GM19023 (cell line): ENCODE data around the gene GRIP1.

ENCODE experiments used
- ATAC-seq: cut with Tn5 transposase; IDR thresholded peaks from one replicate; pipeline ENCODE4 v1.9.1; 2021; ENCODE audit warnings: mild to moderate bottlenecking, moderate library complexity; ENCODE audit not compliant: unreplicated experiment

The GRIP1 gene, protein sequence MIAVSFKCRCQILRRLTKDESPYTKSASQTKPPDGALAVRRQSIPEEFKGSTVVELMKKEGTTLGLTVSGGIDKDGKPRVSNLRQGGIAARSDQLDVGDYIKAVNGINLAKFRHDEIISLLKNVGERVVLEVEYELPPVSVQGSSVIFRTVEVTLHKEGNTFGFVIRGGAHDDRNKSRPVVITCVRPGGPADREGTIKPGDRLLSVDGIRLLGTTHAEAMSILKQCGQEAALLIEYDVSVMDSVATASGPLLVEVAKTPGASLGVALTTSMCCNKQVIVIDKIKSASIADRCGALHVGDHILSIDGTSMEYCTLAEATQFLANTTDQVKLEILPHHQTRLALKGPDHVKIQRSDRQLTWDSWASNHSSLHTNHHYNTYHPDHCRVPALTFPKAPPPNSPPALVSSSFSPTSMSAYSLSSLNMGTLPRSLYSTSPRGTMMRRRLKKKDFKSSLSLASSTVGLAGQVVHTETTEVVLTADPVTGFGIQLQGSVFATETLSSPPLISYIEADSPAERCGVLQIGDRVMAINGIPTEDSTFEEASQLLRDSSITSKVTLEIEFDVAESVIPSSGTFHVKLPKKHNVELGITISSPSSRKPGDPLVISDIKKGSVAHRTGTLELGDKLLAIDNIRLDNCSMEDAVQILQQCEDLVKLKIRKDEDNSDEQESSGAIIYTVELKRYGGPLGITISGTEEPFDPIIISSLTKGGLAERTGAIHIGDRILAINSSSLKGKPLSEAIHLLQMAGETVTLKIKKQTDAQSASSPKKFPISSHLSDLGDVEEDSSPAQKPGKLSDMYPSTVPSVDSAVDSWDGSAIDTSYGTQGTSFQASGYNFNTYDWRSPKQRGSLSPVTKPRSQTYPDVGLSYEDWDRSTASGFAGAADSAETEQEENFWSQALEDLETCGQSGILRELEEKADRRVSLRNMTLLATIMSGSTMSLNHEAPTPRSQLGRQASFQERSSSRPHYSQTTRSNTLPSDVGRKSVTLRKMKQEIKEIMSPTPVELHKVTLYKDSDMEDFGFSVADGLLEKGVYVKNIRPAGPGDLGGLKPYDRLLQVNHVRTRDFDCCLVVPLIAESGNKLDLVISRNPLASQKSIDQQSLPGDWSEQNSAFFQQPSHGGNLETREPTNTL

DNA sequence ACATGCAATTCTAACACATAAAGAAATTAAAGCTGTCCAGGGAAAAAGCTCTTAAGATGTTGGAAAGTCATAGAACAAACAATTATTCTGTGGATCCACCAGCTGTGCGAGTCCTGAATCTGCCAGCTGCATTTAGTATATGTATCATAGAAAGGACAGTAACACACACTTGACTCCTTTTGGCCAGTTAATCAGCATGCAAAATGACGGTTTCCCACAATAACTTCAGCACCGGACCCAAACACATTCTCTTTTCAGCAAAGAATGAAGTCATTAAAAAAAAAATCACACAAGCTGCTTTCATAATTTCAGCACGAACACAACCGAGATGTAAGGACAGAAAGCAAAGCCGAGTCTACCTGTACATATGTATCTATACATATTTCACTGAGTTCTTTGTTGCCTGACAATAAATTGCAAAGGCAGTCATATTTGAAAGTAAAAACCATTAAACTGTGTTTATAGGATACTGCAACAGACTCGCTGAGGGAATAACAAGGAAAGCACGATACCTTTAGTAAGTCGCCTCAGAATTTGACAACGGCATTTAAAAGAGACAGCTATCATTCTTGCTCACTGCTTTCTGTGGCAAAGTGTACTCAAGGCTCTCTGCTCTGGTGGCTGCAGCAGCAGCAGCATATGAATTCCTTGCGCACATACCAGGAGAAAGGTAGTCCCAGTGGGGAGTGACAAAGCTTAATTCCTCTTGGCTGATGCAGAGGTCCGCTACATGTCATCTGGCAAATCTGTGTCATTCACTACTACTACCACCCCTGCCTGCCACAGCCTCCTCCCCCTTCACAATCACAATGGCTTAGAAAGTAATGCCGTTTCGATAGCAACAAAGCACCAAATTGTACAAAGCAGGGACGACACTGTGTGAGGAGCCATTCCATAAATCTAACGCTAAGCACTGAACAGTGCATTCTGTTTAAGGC is at the start of gene GRIP1:
TSS of gene GRIP1 (minus strand) at position 739 of the 938 bp plus-strand sequence. CDS start at position 567, 172 bp downstream.
- ATAC-seq, result no peak

DNA sequence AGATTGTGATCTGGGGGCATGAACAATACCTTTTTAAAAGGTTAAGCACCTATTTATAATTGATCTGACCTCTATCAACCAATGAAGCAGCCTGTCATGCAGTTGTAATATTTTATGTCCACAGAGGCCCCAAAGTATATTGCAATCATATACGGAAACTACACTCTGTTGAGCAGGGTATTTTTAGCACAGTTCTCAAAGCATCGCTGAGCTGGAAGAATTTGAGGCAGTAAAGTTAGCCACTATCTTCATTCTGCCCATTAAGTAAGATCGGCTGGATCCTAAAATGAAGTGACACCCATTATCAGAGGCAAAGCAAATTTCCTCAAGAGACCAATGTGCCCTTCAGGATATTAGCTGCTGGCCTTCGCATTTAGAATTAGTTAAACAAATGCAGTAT is 47.7 kb upstream of the GRIP1 start:
- no peak for ATAC-seq

DNA sequence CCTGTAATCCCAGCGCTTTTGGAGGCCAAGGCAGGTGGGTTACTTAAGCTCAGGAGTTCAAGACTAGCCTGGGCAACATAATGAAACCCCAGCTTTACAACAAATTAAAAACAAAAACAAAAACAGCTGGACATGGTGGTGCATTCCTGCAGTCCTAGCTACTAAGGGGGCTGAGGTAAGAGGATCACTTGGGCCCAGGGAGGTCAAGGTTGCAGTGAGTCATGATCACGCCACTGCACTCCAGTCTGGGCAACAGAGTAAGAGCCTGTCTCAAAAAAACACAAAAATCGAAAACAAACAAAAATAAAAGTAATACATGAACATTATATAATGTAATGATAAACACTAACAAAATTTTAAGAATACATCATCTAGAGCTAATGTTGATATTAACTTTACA is 46.2 kb upstream of the GRIP1 start:
- no peak for ATAC-seq

DNA sequence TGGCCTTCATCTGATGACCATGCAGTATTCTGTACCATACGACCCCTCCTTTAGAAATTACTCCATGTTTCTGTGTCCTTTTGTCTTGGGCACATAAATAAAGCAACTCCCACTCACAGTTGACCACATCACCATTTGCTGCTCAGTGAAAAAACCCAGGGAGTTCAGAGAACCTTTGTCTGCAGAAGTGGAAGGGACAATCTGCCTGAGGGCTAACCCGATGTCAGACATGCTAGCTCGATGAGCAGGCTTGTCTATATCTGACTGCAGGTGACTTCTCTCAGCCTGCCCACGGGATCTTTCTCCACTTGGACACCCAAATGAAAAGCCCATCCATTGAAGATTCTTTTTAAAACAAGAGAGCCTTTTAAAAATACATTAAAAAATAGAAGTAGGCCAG is 45.7 kb upstream of the GRIP1 start:
- no peak for ATAC-seq

DNA sequence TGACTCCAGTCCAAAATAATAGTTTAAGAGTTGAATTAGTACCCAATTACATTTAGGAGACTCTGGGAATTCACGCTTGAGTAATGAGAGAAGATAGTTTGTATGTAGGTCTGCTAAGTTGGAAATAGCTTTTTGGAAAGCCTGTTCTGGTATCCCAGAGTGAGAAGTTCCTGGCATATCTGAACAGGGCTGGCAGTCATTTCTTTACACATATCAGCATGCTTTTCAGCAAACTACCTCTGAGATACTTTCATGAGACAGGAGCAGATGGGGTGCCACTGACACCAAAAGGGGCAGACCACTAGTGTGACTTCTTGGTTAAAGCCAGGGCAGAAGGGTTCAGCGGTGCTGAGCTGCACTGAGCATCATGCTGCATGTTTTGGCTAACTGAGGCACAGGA is 45.1 kb upstream of the GRIP1 start:
- no peak for ATAC-seq

DNA sequence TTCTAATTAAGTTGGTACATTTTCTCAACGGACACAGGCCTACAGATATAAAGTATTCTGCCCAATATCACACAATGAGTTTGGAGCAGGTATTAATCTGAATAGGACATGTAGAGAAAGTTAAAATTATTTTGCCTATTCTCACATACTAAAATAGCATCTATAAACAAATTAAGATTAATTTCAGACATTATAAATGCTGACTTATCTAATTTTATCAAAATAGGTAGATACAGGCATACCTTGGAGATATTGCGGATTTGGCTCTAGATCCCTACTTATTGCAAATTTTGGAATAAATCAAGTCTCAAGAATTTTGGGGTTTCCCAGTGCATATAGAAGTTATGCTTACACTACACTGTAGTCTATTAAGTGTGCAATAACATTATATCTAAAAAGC is 41.0 kb upstream of the GRIP1 start:
- ATAC-seq, result no peak

DNA sequence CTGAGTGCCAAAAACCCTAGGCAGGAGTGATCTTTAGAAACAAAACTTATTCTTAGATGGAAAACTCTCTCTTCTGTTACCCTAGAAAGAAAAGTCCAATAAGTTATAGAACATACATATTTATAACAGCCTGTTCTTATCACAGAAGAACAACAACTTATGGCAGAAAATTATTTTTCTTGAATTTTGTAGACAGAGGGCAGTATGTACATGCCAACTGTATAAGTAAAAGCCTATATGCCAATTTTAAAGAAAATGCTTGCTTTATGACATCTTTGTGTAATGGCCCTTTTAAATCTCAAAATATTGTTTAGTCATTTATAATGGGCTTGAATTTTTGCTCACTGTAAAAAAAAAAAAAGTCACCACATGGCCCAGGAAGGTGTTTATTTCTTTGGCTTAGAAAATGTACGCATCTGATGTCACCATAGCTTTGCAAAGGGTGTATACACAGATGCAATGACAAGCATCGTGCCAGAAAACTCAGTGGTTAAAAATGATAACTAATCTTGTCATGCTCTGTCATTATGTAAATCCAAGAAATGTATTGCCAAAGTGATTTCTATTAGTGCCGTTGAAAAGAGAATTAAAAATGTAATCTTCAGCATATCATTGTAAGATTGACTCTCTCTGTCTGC is 38.3 kb upstream of the GRIP1 start:
- ATAC-seq, result no peak

DNA sequence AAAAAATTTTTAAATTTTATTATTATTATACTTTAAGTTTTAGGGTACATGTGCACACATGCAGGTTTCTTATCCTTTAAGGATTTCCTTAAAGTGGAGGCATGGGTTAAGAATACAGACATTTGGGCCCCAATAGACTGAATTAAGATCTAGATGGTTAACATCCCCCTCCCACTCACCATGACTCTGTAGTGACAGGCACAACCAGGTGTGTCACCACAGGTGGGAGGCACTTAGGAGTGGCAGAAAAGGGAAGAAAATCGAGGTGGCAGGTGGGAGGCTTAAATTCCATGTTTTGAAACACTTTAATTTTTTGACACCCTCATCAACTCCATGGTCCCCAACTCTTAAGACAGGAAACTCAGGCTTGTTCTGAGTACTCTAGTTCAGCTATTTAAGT is 37.6 kb upstream of the GRIP1 start:
- no peak for ATAC-seq

DNA sequence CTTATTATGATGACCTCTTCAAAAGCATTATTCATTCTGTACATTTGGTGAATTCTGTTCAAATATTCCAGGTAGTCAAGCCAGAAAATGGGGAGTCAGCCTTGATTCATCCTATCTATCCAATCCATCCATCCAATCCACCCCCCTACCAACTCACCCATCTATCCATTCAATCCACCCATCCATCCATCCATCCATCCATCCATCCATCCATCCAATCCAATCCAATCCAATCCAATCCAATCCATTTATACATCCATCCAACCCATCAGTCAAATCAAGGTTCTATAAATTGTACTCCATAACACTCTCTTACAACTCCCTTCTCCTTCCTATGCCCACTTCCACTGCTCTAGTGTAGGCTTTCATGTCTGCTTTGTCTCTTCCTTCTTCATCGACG is 35.8 kb upstream of the GRIP1 start:
- ATAC-seq, result no peak

DNA sequence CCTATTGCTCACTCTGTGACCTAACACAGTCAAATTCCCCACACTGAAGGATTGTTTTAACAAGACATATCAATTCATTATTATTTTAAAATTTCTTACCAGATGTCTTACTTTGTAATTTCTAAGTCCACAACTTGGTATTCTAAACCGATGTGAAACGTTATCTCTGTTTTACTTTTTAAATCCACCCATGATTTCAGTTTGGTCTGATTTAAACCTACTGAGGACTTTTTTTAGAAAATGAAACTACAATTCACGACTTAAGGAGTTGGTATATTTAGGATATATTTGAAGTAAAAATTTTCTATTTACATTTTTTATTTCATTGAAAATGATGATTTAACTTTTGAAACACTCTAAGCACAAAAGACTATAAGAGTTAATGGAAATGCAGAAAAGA is 35.1 kb upstream of the GRIP1 start:
- ATAC-seq, result no peak

DNA sequence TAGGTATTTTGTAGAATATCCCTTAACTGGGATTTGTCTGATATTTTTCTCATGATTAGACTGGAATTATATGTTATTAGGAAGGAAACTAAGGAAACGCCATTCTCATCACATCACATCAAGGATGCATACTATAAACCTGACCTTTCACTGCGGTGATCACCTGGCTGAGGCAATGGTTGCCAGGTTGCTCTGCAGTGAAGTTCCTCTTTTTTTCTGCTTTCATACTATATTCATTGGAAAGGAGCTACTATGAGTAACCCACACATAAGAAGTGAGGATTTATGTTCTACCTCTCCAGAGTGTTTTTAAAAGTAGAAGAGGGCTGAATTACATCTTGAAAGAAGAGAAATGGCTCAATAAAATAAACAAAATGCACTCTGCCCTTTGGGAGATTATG is 31.0 kb upstream of the GRIP1 start:
- no peak for ATAC-seq

DNA sequence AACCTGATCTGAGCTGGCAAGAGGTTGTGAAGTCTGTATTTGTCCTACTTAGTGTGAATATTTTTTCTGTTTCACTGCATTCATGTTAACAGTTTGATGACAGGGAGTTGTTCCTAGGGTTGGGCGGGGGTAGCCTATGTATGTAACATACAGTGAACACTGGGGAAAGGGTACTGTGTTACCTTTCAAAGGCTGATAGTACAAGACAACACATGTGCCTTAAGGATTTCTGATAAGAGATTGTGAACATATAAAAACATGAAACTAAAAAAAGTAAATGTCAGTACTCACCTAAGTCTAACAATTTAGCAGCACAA is 30.5 kb upstream of the GRIP1 start:
- ATAC-seq, result no peak

DNA sequence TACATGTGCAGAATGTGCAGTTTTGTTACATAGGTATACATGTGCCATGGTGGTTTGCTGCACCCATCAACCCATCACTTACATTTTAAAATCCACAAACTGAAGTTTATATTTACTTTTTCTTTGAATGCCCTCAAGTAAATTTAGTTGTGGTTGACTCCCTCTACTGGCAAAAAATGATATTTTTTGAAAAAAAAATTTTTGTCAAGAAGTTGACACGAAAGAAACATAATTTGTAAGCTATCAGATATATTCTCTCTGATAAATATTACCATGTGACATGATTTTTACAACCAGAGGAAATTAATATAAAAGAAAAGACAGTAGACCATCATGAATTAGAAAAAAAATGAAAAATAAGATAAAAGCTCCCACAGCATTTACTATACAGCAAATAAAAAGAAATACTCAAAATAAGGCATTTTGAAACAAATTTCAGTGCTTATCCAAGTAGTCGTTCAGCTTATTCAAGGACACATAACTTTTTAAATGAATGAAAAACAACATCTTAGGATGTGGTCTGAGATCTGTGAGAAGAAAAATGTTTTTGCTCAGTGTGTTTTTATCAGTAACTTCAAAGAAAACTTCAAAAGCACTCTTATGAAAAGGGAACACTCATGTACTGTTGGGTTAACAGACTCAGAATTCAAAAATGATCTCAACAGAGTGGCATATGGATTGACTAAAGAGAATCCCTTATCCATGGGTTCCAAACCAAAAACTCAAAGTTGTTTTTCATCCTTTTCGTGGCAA is 30.0 kb upstream of the GRIP1 start:
- ATAC-seq, result no peak

DNA sequence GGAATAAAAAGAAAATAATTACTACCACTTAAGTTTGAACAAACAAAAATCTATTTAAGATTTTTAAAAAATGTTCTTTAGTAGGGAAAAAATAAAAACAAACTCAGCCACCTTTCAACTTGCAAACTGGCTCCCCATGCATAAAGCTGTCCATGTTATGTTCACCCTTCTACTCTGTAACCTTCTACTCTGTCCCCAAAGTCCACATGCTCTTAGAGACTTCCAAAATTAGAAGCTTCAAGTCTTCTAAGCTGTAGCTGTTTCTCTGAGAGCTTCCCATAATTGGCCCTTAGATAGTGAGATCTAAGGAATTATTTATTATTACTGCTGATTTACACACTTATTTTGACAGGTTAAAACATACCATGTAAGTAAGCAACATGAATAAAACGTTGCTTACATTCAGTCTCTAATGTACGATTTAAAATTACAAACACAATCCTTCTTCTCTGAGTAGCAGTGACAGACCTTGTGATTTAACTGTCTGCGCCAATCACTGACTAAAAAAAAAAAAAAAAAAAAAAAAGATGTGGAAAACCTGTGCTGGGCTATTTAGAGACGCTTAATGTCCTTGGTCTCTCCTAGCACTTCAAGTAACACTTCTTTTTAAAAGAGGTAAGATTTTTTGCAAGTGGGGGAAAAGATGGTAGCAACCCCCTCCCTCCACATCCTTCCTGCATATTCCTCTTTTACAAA is 28.3 kb upstream of the GRIP1 start:
- no peak for ATAC-seq

DNA sequence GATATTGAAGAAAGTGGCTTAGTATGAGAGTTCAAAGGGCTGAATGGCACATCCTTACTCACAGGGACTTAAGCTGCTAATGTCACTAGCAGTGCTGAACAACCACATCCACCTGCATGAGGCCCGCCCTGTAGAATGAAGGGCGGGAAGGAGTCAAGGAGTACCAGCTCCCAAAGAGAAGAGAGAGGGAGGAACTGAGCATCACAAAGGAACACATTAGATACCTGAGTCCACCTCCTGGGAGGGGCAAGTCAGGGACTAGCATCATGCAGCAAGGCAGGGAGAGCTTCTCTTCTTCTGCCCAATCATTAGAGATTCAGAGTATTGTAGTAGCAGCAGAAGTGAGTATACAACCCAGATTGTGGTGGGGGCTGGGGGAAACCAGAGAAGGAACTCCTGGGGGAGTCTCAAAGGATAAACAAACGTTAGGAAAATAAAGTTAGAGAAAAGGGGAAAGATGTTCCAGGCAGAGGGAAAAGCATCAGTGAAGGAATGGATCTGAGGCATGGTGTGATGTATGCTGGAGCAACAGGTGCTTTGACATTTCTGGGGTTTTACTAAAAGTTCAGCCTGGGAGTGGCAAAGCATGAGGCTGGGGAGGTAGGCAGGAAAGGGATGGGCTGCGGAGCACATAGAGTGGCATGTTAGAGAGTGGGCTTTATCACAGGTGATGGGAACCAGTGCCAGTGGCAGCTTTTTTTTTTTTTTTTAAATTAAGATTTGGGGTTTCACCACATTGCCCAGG is 21.0 kb upstream of the GRIP1 start:
- no peak for ATAC-seq

DNA sequence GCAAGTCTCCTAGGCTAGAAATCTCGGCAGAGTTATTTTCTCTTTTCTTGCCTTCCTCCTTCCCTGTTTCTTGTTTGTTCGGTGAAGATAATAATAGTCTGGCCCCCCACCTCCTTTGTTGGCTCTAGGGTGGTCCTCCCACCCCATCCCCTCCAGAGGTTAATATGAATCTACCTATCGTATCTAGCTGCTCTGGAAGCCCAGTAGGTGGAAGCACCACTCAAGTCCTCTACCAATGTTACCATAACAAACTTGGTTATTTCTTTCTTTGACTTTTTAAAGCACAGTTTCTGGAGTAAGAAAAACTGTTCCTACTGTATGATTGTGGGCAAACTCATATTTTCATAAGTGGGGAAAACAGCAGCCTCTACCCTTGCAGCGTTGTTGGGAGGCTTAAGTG is 19.7 kb upstream of the GRIP1 start:
- no peak for ATAC-seq

DNA sequence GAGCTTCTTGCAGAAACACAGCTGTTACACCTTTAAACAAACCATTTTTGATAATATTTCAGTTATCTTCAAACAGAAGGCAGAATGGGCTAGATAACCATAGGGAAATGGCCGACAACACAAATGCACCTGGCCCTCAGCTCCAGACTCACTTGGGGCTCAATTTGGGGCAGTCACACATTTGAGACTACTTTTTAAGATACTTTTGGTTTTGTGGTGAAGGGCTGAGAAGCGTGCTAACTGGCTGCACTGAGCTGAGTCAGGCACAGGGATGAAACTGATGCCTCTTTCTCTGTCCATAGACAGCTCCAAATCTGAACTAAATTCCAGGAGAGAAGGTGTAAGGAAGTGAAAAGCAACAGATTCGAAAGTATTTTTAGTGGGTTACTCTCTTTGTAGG is 18.5 kb upstream of the GRIP1 start:
- ATAC-seq, result no peak
